Endodermal cell (in vitro differentiated cells): ENCODE data around the gene PCNT. TPM values are rescaled to one million over a fixed set of nuclear protein-coding genes. Genes with fewer than 3 reads are reported as not detected.

Source experiments
- DNase-seq: peaks from one replicate; pipeline ENCODE4 v3.0.0-alpha.2; 2017
- H3K27ac ChIP-seq: 2 replicates; pipeline ENCODE4 v1.5.1; 2013; ENCODE audit warnings: mild to moderate bottlenecking, low read depth, low read length, moderate library complexity
- H3K27me3 ChIP-seq: 2 replicates; pipeline ENCODE4 v1.6.1; 2013; ENCODE audit warnings: mild to moderate bottlenecking, low read length, moderate library complexity; ENCODE audit not compliant: insufficient read depth, control insufficient read depth, poor library complexity, severe bottlenecking
- H3K36me3 ChIP-seq: 2 replicates; pipeline ENCODE4 v1.7.0; 2013; ENCODE audit warnings: mild to moderate bottlenecking, low read length, moderate library complexity; ENCODE audit not compliant: control insufficient read depth, insufficient read depth
- H3K4me1 ChIP-seq: one replicate; pipeline ENCODE4 v1.7.0; 2013; ENCODE audit warnings: low read length; ENCODE audit not compliant: control insufficient read depth, insufficient read depth
- H3K4me3 ChIP-seq: 2 replicates; pipeline ENCODE4 v1.5.1; 2013; ENCODE audit warnings: mild to moderate bottlenecking, low read length, moderate library complexity
- H3K9ac ChIP-seq: 2 replicates; pipeline ENCODE4 v1.6.1; 2013; ENCODE audit warnings: mild to moderate bottlenecking, low read length, moderate library complexity; ENCODE audit not compliant: poor library complexity, severe bottlenecking; ENCODE audit errors: extremely low read depth
- H3K9me3 ChIP-seq: 2 replicates; pipeline ENCODE4 v1.6.1; 2013; ENCODE audit warnings: mild to moderate bottlenecking, low read length, moderate library complexity; ENCODE audit not compliant: control insufficient read depth
- H3K27ac Mint-ChIP-seq: 2 replicates; pipeline ENCODE4 v1.8.0; 2020; ENCODE audit warnings: mixed read lengths
- H3K27me3 Mint-ChIP-seq: 2 replicates; pipeline ENCODE4 v1.8.0; 2021; ENCODE audit warnings: mild to moderate bottlenecking, mixed read lengths; ENCODE audit not compliant: insufficient read depth
- H3K36me3 Mint-ChIP-seq: 2 replicates; pipeline ENCODE4 v1.8.0; 2020; ENCODE audit warnings: low read depth, mixed read lengths
- H3K4me1 Mint-ChIP-seq: 2 replicates; pipeline ENCODE4 v1.8.0; 2020; ENCODE audit warnings: mixed read lengths
- H3K4me3 Mint-ChIP-seq: 2 replicates; pipeline ENCODE4 v1.8.0; 2020; ENCODE audit warnings: mild to moderate bottlenecking, moderate library complexity, mixed read lengths
- H3K9me3 Mint-ChIP-seq: 2 replicates; pipeline ENCODE4 v1.8.0; 2020; ENCODE audit warnings: mild to moderate bottlenecking, mixed read lengths
- WGBS, 2 experiments: methylation state at CpG; one replicate each; pipeline versions ENCODE4 v1.1.5 to v1.1.7; 2013; ENCODE audit warnings: missing lambda C conversion rate in 2 of 2, mixed read lengths in 1 of 2; ENCODE audit not compliant: insufficient coverage in 1 of 2, insufficient read length in 1 of 2; 5-methylcytosine and 5-hydroxymethylcytosine counted together
- total RNA-seq, 2 donors: library from RNA; stranded (reverse); fragmentation: NEBNext Ultra II Directional in 1 of 2; extraction: Animal tissue kit (Norgen Biotek cat#: 25700) in 1 of 2; gene quantifications; 2 replicates in 1 of 2; 3 replicates in 1 of 2; pipeline ENCODE4 v1.2.1, GENCODE V29; 2021
- TF ChIP-seq, protein P1 (sequence below): fragments of 200-600 bp; sonication (generic); conservative IDR thresholded peaks from 2 replicates; pipeline ENCODE4 v1.5.0; 2021; ENCODE audit warnings: antibody characterized with exemption, mild to moderate bottlenecking

Gene PCNT
- total RNA-seq, 2 donors from 2014 or later, result 40.1 to 40.7 TPM

DNA sequence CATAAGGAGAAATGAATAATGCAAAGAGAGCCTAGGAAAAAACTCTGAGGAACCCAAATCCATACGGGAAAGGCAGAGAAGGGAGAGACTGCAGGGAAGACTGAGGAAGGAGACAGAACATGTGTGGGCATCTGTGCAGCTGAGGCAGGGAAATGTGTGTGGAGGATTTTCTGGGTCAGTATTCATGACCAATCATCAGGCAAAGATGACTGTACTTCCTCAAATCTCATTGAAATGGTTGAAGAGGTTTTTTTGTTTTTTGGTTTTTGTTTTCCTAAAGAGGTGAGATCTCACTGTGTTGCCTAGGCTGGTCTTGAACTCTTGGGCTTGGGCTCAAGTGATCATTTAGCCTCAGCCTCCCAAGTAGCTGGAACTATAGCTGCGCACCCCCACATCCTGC is 150.4 kb downstream of the PCNT start:
- TF ChIP-seq, protein P1, sequence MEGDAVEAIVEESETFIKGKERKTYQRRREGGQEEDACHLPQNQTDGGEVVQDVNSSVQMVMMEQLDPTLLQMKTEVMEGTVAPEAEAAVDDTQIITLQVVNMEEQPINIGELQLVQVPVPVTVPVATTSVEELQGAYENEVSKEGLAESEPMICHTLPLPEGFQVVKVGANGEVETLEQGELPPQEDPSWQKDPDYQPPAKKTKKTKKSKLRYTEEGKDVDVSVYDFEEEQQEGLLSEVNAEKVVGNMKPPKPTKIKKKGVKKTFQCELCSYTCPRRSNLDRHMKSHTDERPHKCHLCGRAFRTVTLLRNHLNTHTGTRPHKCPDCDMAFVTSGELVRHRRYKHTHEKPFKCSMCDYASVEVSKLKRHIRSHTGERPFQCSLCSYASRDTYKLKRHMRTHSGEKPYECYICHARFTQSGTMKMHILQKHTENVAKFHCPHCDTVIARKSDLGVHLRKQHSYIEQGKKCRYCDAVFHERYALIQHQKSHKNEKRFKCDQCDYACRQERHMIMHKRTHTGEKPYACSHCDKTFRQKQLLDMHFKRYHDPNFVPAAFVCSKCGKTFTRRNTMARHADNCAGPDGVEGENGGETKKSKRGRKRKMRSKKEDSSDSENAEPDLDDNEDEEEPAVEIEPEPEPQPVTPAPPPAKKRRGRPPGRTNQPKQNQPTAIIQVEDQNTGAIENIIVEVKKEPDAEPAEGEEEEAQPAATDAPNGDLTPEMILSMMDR, result no peak
- Mint-ChIP-seq H3K9me3 (no peaks in the 10 kb centered on the region), H3K27me3 (no peaks in the 10 kb centered on the region), H3K4me1 (peaks cover 5% of the 10 kb centered on the region), H3K36me3 (peaks cover 22% of the 10 kb centered on the region), H3K27ac (no peak overlapping the region), H3K4me3 (no peak overlapping the region)
- peaks cover 7% of the 10 kb centered on the region for H3K36me3 ChIP-seq
- WGBS, 2 experiments, result 88 to 98% methylated on average over 2 of the region's 2 CpGs
- no peaks in the 10 kb centered on the region for H3K9me3 ChIP-seq
- H3K27ac ChIP-seq, result no peak overlapping the region
- no peak overlapping the region for H3K9ac ChIP-seq
- H3K4me3 ChIP-seq, result no peak overlapping the region
- no peak for DNase-seq
- H3K27me3 ChIP-seq, result no peaks in the 10 kb centered on the region
- peaks cover 2% of the 10 kb centered on the region for H3K4me1 ChIP-seq

- Histone ChIP-seq H3K27me3 (no peaks in the 10 kb centered on the region), H3K9me3 (no peaks in the 10 kb centered on the region), H3K4me3 (no peak overlapping the region), H3K4me1 (peaks cover 2% of the 10 kb centered on the region), H3K27ac (no peak overlapping the region), H3K9ac (no peak overlapping the region), H3K36me3 (peaks cover 14% of the 10 kb centered on the region)
- Mint-ChIP-seq H3K27ac (no peak overlapping the region), H3K27me3 (no peaks in the 10 kb centered on the region), H3K4me3 (no peak overlapping the region), H3K9me3 (no peaks in the 10 kb centered on the region), H3K36me3 (peaks cover 24% of the 10 kb centered on the region), H3K4me1 (peaks cover 10% of the 10 kb centered on the region)
- TF ChIP-seq, protein P1, result no peak
- WGBS, 2 experiments, result 75% methylated on average over 1 of the region's 1 CpG; no CpG with 5 or more reads in 1 of the 2 experiments
- no peak for DNase-seq
Measured at GRCh38 chr21:46475296-46475695, 151.3 kb downstream of the PCNT start.

DNA sequence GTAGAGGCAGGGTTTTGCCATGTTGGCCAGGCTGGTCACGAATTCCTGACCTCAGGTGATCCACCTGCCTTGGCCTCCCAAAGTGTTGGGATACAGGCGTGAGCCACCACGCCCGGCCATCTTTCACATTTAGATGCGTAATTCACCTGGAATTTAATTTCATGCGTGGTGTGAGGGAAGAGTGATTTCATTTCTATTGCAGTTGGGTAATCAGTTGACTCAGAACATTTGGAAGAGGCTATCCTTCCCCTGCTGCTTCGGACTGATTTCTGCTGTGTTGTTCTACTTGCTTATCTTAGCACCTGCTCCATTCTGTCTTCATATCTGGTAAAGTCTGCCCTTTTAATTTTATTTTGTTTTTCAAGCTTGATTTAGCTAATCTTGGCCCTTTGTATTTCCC is 153.8 kb downstream of the PCNT start:
- H3K27ac Mint-ChIP-seq, result no peak overlapping the region

More for the DNA sequence above, 153.8 kb downstream of the PCNT start:
- Histone ChIP-seq H3K9ac (no peak overlapping the region), H3K4me1 (no peaks in the 10 kb centered on the region), H3K36me3 (peaks cover 18% of the 10 kb centered on the region), H3K27me3 (no peaks in the 10 kb centered on the region), H3K9me3 (no peaks in the 10 kb centered on the region), H3K27ac (no peak overlapping the region), H3K4me3 (no peak overlapping the region)
- H3K4me3 Mint-ChIP-seq, result no peak overlapping the region
- H3K36me3 Mint-ChIP-seq, result peaks cover 24% of the 10 kb centered on the region
- H3K27me3 Mint-ChIP-seq, result no peaks in the 10 kb centered on the region
- WGBS, 2 experiments, result 93 to 100% methylated on average over 7 of the region's 7 CpGs
- DNase-seq, result no peak
- H3K9me3 Mint-ChIP-seq, result no peaks in the 10 kb centered on the region
- H3K4me1 Mint-ChIP-seq, result peaks cover 8% of the 10 kb centered on the region
- TF ChIP-seq, protein P1, result no peak
